SH-SY5Y (cell line): Measurements from ENCODE around the gene COL9A2.

Experiments
- GATA2 ChIP-seq: IDR thresholded peaks from 2 replicates; pipeline ENCODE4 v1.6.1; 2011; ENCODE audit warnings: mild to moderate bottlenecking, low read depth, low read length
- GATA3 ChIP-seq: IDR thresholded peaks from 2 replicates; pipeline ENCODE4 v1.6.1; 2011; ENCODE audit warnings: low read depth, mild to moderate bottlenecking, low read length, moderate library complexity

- TF ChIP-seq GATA3 (no peak), GATA2 (no peak)
These were observed 7.5 kb downstream of the COL9A2 start for GRCh38 chr1:40309374-40310128.
